Vagina (tissue), 2 donors: ENCODE results near the gene FAH. TPM values are rescaled to one million over a fixed set of nuclear protein-coding genes. Genes with fewer than 3 reads are reported as not detected.

Experiments
- DNase-seq, 2 donors: peaks; one replicate each; pipeline ENCODE4 v3.0.0-alpha.2; 2017; ENCODE audit errors: extremely low spot score in 2 of 2
- H3K27ac ChIP-seq: fragments of 200-600 bp; sonication (generic); one replicate; pipeline ENCODE4 v1.5.1; 2019
- H3K27me3 ChIP-seq: fragments of 200-600 bp; sonication (generic); one replicate; pipeline ENCODE4 v1.5.1; 2019
- H3K36me3 ChIP-seq, 2 donors: fragments of 200-600 bp; sonication (generic); one replicate each; pipeline ENCODE4 v1.5.1; 2017 to 2019
- H3K4me1 ChIP-seq: fragments of 200-600 bp; sonication (generic); one replicate; pipeline ENCODE4 v1.5.1; 2019
- H3K4me3 ChIP-seq, 2 donors: fragments of 200-600 bp; sonication (generic); 1 replicate in 1 of 2; 2 replicates in 1 of 2; pipeline ENCODE4 v1.5.1; 2016 to 2019
- H3K9me3 ChIP-seq: fragments of 200-600 bp; sonication (generic); one replicate; pipeline ENCODE4 v1.5.1; 2019
- CTCF ChIP-seq, 3 experiments: fragments of 450-650 bp in 2 of 3; fragments of 200-600 bp in 1 of 3; sonication (generic) in 1 of 3; IDR thresholded peaks; one replicate each; pipeline ENCODE4 v1.5.1; 2017 to 2019; ENCODE audit warnings: antibody characterized with exemption in 3 of 3, mild to moderate bottlenecking in 2 of 3, moderate library complexity in 2 of 3
- POLR2A ChIP-seq, 2 donors: fragments of 450-650 bp; IDR thresholded peaks; one replicate each; pipeline ENCODE4 v1.6.1; 2017; ENCODE audit warnings: antibody characterized with exemption in 2 of 2, mild to moderate bottlenecking in 2 of 2, moderate library complexity in 2 of 2
- POLR2AphosphoS5 ChIP-seq, 2 donors: sonication (generic); formaldehyde crosslinking; IDR thresholded peaks; one replicate each; pipeline ENCODE4 v1.9.0; 2017; ENCODE audit warnings: antibody characterized with exemption in 2 of 2, mild to moderate bottlenecking in 2 of 2, low read depth in 1 of 2; ENCODE audit not compliant: insufficient read depth in 1 of 2
- intact Hi-C: fragments of 100-400 bp; cut with DNase I; formaldehyde crosslinking; loops from one replicate; pipeline ENCODE4 v1.15.1; 2023
- total RNA-seq: library from RNA; depleted of rRNA; stranded (reverse); fragments of >200 nt; gene quantifications from one replicate; pipeline ENCODE4 v1.2.3, GENCODE V29; 2016

FAH gene
- total RNA-seq, 1 donor from 2014 or later = 27.3 TPM

DNA sequence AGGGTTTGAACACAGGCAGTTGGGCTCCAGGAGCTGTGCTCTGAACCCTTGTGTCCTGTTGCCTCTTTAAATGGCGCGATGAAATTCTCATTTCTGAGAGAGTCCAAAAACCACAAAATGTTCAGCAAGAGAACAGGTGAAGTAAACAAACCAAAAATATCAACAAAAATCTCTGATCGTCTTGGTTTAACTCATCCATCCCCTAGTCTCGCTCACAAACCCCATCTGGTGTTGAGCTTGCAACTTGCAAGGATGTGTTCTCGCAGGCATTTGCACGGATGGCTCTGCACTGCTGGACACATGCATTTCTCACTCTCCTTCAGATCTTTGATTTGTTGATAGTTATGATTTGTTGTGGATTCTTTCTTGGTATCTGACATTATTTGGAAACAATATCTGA lies 31.1 kb downstream of the FAH start:
- H3K36me3 ChIP-seq = peaks cover 0 to 59% of the 10 kb centered on the region in 2 donors
- no peak for DNase-seq
- no peaks in the 10 kb centered on the region for H3K9me3 ChIP-seq
- no peak for TF ChIP-seq CTCF (IDR thresholded peaks at IDR 0.05)
- no peak for TF ChIP-seq POLR2AphosphoS5 (IDR thresholded peaks at IDR 0.05; ENCODE audit: insufficient read depth in 1 of 2, low read depth in 1 of 2)
- TF ChIP-seq POLR2A (IDR thresholded peaks at IDR 0.05) = no peak
- no peaks in the 10 kb centered on the region for H3K27me3 ChIP-seq
- intact Hi-C loops = no loop called here
- H3K4me1 ChIP-seq = peaks cover 4% of the 10 kb centered on the region
- no peak overlapping the region for H3K4me3 ChIP-seq
- H3K27ac ChIP-seq = no peak overlapping the region

DNA sequence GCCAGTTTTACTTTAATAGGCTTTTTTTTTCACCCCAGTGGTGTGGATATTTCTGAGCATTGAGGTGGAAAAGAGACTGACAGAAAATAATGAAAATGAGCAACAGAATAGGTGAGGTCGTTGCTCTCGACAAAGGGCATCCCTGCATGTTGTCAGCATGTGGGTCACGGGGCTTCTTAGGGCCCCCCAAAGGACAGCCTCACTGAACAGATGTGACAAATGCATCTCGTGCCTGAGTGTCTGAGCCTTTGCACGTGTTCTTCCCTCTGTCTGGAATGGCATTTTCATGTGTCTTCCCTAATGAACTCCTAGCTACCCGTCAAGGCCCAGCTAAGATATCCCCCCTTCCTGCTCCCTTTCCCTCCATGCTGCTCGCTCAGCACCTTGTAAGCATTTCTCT lies 31.8 kb downstream of the FAH start:
- DNase-seq = no peak
- Histone ChIP-seq H3K4me3 (no peak overlapping the region), H3K36me3 (peaks cover 0 to 59% of the 10 kb centered on the region in 2 donors), H3K27ac (no peak overlapping the region), H3K4me1 (peaks cover 1% of the 10 kb centered on the region), H3K27me3 (no peaks in the 10 kb centered on the region), H3K9me3 (no peaks in the 10 kb centered on the region)
- TF ChIP-seq POLR2AphosphoS5 (IDR thresholded peaks at IDR 0.05; ENCODE audit: insufficient read depth in 1 of 2, low read depth in 1 of 2) = no peak
- TF ChIP-seq CTCF (IDR thresholded peaks at IDR 0.05) = no peak
- TF ChIP-seq POLR2A (IDR thresholded peaks at IDR 0.05) = no peak
- intact Hi-C loops = no loop called here

DNA sequence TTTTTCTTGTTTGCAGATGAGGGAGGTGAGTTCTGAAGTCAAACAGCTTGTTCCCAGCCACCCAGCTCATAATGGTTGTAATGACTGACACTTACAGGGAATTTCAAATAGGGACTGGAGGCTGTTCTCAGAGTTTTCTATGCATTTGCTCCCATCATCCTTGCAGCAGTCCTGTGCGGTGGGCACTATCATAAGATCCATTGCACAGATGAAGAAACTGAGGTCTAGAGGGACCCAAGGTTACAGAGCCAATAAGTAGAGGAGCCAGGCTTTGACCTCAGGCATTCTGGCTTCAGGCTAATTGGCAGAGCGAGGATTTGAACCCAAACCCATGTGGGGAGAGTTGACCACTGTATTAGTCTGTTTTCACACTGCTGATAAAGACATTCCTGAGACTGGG lies 32.4 kb downstream of the FAH start:
- no peaks in the 10 kb centered on the region for H3K9me3 ChIP-seq
- no peaks in the 10 kb centered on the region for H3K27me3 ChIP-seq
- no peak overlapping the region for H3K27ac ChIP-seq
- intact Hi-C loops = no loop called here
- no peak for DNase-seq
- H3K4me3 ChIP-seq = no peak overlapping the region
- TF ChIP-seq CTCF (IDR thresholded peaks at IDR 0.05) (no peak), POLR2AphosphoS5 (IDR thresholded peaks at IDR 0.05; ENCODE audit: insufficient read depth in 1 of 2, low read depth in 1 of 2) (no peak), POLR2A (IDR thresholded peaks at IDR 0.05) (no peak)
- peaks cover 0 to 54% of the 10 kb centered on the region in 2 donors for H3K36me3 ChIP-seq
- H3K4me1 ChIP-seq = no peaks in the 10 kb centered on the region

- intact Hi-C loops = no loop called here
- Histone ChIP-seq H3K9me3 (no peaks in the 10 kb centered on the region), H3K4me1 (no peaks in the 10 kb centered on the region), H3K27me3 (no peaks in the 10 kb centered on the region), H3K36me3 (peaks cover 0 to 46% of the 10 kb centered on the region in 2 donors), H3K27ac (no peak overlapping the region), H3K4me3 (no peak overlapping the region)
- DNase-seq = no peak
- TF ChIP-seq POLR2AphosphoS5 (IDR thresholded peaks at IDR 0.05; ENCODE audit: insufficient read depth in 1 of 2, low read depth in 1 of 2) (no peak), CTCF (IDR thresholded peaks at IDR 0.05) (no peak), POLR2A (IDR thresholded peaks at IDR 0.05) (no peak)
These were observed 33.3 kb downstream of the FAH start for GRCh38 chr15:80186066-80186465.

DNA sequence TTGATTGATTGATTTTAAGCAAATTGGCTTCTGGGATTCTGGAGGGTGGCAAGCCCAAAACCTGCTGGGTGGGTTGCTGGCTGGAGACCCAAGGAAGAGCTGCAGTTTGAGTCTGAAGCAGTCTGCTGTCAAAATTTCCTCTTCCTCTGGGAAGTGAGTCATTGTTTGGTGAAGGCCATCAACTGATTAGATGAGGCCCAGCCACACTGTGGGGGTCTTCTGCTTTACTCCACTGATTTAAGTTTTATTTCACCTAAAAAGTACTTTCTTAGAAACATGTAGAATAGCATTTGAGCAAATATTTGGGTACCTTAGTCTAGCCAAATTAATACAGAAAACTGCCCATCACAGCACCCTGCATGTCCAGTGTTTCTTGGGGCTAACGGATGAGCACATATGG lies 33.8 kb downstream of the FAH start:
- intact Hi-C loops = no loop called here
- H3K27me3 ChIP-seq = no peaks in the 10 kb centered on the region
- no peaks in the 10 kb centered on the region for H3K4me1 ChIP-seq
- TF ChIP-seq POLR2A (IDR thresholded peaks at IDR 0.05) (no peak), CTCF (IDR thresholded peaks at IDR 0.05) (no peak), POLR2AphosphoS5 (IDR thresholded peaks at IDR 0.05; ENCODE audit: insufficient read depth in 1 of 2, low read depth in 1 of 2) (no peak)
- H3K9me3 ChIP-seq = no peaks in the 10 kb centered on the region
- no peak overlapping the region for H3K4me3 ChIP-seq
- H3K27ac ChIP-seq = no peak overlapping the region
- peaks cover 0 to 41% of the 10 kb centered on the region in 2 donors for H3K36me3 ChIP-seq
- DNase-seq = no peak
